Suppressor macrophage treated with lipopolysaccharide for 4 hours (primary cell): ENCODE measurements around the gene DNAJB8.

Source experiments
- DNase-seq: peaks from one replicate; pipeline ENCODE4 v3.0.0-alpha.2; 2020

Gene DNAJB8

GRCh38 chr3:128493570-128494366 is 27.1 kb upstream of the DNAJB8 start:
- DNase-seq: no peak

- DNase-seq: no peak
Measured at GRCh38 chr3:128492671-128493569, 26.2 kb upstream of the DNAJB8 start, which contains the start of gene GATA2. GATA2 (minus strand) TSS chr3:128493201; CDS start chr3:128487031, 6,170 bp downstream.

DNA sequence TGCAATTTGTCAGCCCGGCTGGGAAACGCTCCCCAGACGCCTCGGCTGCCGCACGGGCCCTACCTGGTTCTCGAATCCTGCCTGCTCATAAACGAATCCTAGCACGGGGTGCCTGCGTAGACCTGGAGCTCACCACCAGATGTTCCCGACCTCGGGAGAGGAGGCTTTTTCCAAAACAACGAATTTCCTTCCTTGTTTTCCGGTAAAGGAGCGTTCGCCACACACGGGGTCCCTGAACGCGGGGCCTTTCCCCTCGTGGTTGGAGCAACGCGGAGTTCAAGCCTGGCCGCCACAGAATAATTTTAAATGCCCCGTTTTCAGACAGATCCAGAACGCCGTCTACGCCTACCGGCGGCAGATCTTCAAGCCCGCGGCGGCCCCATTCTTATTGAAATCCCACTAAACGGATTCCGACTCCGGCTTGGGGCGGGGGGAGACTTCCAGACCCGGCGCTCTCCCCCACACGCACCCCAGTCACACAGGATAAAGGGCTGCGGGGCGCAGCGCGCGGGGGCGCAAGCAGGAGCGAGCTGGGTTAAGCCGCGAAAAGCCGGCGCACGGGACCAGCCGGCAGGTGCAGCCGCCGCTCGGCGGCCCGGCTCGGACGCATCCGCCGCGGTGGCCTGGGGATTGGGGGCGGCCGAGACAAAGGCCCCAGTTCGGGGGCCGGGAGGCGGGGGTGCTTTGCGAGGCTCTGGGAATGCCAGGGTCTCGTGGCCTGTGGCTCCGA is 25.4 kb upstream of the DNAJB8 start:
- no peak for DNase-seq

GRCh38 chr3:128491691-128491940 is 24.9 kb upstream of the DNAJB8 start:
- DNase-seq: no peak

GRCh38 chr3:128490915-128491690 is 24.4 kb upstream of the DNAJB8 start:
- no peak for DNase-seq

GRCh38 chr3:128490650-128490914 is 23.9 kb upstream of the DNAJB8 start:
- DNase-seq: no peak

DNA sequence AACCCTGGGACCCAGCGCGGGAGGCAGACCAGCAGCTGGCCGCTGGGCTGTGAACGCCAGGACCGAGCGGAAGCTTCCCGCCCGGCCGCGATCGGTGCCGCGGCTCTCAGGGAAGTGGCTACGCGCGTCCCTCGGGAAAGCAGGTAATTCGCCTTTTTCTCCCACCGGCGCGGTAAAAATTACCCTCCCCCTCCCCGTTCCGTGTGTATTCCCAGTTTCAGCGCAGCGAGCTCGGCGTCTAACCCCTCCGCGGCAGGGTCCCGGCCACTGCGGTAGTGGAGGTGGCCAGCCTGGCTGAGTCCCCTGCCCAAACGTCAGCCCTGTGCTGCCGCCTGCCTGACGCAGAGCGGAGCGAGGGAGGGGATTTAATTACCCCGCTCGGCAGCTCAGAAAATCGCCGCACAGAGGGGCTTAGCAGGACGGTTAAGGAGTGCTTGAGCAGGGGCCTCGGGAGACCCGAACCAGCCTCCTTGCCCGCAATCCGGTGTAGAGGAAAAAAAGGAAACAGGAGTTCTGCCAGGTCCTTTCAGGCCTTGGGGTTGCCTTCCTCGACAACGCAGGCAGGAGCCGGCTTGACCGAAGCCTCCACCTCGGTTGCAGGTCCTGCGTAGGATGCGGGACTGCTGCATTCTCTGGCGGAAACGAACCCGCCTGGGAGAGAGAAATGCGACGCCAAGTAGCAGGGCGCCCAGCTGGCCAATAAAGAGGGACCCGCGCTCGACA is 23.4 kb upstream of the DNAJB8 start:
- no peak for DNase-seq

DNA sequence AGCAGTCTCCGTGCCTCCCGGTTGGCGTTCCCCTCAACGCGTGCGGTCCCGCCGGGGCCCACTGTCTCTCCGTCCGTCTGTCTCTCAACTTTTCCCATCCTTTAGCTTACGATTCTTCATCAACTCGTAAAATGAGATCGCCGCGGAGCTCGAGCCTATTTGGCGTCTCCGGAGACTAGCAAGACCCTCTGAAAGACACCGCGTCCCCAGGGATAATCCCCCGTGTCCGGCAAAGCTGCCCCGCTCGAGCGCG is 22.9 kb upstream of the DNAJB8 start:
- DNase-seq: no peak

GRCh38 chr3:128488991-128489673 is 22.4 kb upstream of the DNAJB8 start:
- DNase-seq: no peak

DNA sequence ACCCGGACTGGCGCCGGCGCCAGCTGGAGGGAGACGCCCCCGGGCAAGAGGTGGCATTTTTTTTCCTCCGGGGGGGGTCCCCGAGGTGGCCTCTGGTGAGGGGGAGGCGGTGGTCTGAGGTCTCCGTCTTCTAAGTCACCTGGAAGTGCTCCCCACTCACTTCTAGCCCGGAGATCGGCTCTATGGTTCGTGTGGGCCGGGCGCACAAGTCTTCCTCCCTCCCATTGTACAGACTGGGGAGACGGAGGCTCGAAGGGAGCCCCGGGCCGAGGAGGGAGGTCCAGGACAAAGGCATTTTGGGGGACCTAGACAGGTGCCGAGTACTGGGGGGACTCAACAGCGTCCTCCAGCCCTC is 21.9 kb upstream of the DNAJB8 start:
- no peak for DNase-seq

DNA sequence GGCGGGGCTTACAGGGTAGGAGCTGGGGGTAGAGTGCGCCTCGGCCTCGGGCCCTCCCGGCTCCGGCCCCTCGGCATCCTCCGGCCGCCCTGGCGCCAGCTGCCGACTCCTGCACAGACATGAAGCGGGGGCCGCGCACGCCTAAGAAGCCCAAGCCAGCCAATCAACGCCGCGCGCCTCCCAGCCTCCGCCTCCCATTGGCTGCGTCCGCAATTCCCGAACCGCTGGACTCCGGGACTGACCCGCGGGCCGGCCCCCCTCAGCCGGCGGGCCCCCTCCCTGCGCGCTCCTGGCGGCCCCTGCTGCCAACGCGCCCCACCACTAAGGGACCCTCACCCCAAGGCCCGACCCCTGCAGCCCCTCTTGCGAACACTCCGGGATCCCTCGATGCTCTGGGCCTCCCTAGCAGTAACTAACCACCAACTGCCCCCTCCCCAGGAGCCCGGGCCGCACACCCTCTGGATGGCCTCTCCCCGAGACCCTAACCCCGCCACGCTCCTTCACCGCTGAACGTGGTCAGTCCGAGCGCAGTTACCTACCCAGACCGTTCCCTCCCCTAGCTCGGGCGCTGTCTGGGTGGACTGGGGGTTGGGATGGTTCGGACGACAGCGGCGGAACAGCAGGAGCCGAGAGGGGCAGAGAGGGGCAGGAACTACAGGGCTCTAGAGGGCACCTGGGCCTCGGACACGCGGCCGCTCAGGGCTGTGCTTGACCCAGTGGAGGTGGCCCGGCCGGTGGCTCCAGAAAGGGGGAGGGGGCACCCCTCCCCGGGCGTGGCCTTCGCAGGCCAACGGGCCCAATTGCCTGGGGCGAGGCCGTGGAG is 21.3 kb upstream of the DNAJB8 start:
- DNase-seq: peak; percentile 72

- no peak for DNase-seq
Measured at GRCh38 chr3:128487538-128487812, 20.8 kb upstream of the DNAJB8 start.

DNA sequence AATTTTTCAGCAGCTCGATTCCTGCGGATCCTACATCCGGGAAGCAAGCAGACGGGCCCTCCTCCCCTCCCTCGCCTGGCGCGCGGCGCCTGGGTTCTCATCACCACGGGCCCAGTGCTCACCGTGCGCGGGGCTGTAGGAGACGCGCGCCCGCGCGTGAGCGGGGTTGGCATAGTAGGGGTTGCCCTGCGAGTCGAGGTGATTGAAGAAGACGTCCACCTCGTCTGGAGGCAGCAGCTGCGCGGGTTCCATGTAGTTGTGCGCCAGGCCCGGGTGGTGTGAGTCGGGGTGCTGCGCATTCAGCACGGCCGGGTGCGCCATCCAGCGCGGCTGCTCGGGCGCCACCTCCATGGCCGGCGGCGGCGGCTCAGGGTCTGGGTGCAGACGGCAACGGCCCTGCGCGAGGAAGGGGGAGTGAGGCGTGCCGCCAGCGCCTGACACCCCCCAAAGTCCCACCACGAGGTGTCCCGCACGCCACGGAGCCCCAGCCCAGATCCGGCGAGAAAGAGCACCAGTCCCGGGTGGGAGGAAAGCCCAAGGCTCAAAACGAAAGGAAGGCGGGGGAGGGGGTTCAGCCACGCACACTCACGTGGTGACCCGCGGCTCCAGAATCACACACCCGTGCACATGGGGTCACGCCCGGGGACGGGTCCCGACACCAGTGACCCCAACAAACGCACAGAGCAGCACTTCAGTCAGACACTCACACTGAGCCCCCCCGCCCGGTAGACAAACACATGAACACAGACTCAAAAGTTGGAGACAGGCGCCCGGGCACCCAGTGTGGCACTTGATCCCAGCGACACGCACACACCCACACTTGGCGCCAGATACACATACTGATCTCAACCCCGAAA is 20.2 kb upstream of the DNAJB8 start:
- no peak for DNase-seq

- no peak for DNase-seq
Measured at GRCh38 chr3:128486205-128486628, 19.5 kb upstream of the DNAJB8 start.

- DNase-seq: no peak
Measured at GRCh38 chr3:128485282-128486204, 18.9 kb upstream of the DNAJB8 start.

DNA sequence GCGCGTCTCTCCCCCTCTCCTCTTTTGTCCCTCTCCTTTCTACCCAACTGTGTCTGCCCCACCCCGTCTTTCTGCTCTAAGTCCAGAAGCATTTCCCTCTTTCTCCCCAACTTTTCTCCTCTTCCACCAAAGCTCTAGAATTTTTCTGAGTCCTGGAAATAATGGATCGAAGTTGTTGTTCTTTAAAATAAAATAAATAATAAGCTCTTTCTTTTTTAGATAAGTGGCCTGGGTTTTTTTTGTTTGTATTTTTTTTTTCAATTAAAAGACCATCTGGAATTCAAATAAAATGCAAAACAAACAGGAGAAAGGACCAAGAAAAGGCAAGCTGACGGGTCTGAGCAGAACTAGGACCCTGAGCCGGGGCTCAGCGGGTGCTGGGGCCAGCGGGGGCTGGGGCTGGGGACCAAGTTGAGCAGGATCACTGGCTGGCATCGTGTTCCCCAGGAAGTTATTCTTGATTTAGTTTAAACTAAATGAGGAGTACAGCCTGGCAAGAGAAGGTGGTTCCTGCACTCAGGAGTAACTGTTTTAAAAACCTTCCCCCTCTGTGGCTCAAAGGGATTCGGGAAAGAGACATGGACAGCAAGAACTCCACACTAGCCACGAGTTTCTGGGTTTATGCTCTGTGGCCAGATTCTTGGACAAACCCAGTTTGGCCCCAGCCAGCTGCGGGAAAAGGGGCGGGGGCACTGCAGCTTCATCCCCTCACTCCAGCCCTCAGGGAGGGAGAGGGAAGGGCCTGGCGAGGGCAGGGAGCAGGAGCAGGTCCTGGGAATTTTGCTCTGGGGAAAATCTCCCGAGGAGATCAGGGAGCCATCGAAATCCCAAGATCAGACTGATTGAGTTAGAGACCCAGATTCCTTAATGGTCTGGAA is 18.0 kb upstream of the DNAJB8 start:
- no peak for DNase-seq

- no peak for DNase-seq
Measured at GRCh38 chr3:128483657-128484403, 17.1 kb upstream of the DNAJB8 start.
